Measurements from ENCODE around the gene SSC5D.
A peak's percentile ranks its signal among the peaks of the same experiment; 100 is the strongest.

Gene SSC5D

DNA sequence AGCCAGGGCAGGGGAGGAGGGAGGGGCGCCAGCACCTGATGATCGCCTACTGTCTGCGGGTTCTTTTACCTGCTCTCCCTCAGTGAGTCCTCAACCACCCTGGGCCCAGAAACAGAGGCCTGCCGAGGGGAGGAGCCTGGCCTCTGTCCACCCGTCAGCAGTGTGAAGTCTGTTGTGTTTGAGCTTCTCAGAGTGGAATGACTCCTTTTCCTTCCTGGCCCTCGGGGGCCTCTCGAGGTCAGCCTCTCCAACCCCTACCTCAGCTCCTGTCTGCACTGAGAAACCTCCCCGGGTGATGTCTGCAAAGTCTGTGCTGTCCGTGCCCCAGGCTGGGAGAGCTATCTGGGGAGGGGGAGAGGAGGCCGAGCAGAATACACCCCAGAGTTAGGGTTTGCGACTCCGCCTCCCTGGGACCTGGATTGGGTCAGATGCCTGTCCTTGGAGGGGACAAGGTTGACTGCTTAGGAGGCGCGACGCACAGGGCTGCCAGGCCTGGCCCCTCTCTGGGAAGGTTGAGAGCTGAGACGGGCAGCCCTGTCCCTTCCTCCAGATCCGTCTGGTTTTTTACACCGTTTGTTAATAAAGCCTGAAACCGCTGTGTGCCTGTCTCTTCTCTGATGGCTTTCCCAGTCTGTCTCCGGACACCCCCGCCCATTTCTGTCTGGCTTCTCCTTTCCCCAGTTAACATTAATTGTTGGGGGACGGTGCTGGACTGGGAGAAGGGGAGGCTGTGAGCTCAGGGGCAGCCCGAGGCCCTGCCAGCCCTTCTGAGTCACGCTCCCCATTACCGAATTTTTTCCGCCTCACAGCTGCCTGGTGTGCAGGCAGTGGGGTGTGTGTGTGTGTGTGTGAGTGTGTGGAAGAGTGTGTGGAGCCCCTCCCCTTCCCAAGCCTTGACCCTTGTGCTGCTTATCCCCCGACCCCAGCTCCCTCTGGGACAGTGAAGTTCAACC is 989 bp upstream of the SSC5D start:
- peak overlapping the region; percentile 99 for H3K27ac ChIP-seq
- POLR2A ChIA-PET (ENCODE audit: low non-redundant PET): interaction anchor here (1.3 kb wide), 1 partner anchor 10 kb away, joined by 4 read pairs; no protein-coding TSS in a partner anchor
- peak; percentile 89 for DNase-seq (ENCODE audit: low spot score)

DNA sequence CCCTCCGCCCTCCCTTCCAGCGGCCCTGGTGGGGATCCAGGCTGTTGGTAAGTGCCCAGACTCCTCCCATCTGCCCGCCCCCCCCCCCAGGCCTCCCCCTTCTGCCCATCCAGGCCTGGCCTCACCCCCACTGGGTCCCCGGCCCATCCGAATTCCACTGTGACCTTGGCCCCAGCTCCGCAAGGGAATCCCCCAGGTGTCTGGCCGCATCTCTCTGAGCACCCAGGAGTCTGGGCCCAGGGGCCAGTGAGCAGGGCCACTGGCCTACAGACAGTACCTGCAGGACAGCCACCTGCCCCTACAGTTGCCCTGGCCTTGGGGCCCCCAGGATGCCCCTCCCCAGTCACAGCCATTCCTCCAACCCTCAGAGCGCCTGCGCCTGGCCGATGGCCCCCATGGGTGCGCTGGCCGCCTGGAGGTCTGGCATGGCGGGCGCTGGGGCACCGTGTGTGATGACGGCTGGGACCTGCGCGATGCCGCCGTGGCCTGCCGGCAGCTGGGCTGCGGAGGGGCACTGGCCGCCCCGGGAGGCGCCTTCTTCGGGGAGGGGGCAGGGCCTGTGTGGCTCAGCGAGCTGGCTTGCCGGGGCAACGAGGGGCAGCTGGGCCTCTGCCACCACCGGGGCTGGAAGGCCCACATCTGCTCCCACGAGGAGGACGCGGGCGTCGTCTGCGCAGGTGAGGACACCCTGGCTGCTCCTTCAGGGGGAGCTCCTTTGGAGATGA is 912 bp downstream of the SSC5D start:
- no peak for DNase-seq (ENCODE audit: low spot score)
- ChIA-PET CTCF (interaction anchor here (0.6 to 1.0 kb wide), 2 partner anchors 21 to 332 kb away, joined by 3 read pairs; partner anchors contain the start of gene TNNI3), POLR2A (ENCODE audit: low non-redundant PET) (no interaction called here)
- TF ChIP-seq, protein P1, sequence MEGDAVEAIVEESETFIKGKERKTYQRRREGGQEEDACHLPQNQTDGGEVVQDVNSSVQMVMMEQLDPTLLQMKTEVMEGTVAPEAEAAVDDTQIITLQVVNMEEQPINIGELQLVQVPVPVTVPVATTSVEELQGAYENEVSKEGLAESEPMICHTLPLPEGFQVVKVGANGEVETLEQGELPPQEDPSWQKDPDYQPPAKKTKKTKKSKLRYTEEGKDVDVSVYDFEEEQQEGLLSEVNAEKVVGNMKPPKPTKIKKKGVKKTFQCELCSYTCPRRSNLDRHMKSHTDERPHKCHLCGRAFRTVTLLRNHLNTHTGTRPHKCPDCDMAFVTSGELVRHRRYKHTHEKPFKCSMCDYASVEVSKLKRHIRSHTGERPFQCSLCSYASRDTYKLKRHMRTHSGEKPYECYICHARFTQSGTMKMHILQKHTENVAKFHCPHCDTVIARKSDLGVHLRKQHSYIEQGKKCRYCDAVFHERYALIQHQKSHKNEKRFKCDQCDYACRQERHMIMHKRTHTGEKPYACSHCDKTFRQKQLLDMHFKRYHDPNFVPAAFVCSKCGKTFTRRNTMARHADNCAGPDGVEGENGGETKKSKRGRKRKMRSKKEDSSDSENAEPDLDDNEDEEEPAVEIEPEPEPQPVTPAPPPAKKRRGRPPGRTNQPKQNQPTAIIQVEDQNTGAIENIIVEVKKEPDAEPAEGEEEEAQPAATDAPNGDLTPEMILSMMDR (conservative IDR thresholded peaks at IDR 0.05; ENCODE audit: low read depth): no peak
- H3K27ac ChIP-seq: peak overlapping the region; percentile 99

More for the DNA sequence above, 989 bp upstream of the SSC5D start:
- TF ChIP-seq, protein P1 (conservative IDR thresholded peaks at IDR 0.05; ENCODE audit: low read depth): no peak
- CTCF ChIA-PET: interaction anchor here (0.6 to 1.3 kb wide), 5 partner anchors 17 to 368 kb away, joined by 3 to 7 read pairs (median 4); no protein-coding TSS in a partner anchor

DNA sequence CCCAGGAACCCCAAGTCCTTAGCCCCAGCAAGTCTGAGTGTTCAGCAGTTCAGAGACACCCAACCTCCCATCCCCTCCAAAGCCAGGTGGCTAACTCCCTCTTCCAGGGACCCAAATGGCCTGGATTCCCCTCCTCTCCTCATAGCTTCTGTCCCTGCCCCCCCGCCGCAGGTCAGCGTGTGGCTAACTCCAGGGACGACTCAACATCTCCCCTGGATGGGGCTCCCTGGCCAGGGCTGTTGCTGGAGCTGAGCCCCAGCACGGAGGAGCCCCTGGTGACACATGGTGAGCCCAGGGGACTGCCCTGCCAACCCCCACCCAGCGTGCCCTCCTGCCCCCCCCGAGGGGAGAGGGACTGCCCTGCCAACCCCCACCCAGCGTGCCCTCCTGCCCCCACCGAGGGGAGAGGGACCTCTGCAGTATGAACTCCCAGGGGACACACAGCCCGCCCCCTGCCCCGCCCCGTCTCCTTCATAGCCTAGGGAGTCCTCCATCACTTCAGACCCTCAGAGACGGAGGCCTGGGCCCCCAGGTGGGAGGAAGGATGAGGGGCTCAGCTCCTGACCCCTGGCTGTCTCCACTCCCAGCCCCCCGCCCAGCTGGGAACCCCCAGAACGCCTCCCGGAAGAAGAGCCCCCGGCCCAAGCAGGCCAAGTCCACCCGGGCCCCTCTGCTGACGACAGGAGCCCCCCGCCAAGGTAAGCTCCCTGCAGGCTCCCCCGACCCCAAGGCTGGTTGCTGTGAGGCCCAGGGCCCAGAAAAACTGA is 1.7 kb downstream of the SSC5D start:
- CTCF ChIA-PET: no interaction called here
- DNase-seq (ENCODE audit: low spot score): no peak
- POLR2A ChIA-PET (ENCODE audit: low non-redundant PET): no interaction called here
- H3K27ac ChIP-seq: peak overlapping the region; percentile 99
- TF ChIP-seq, protein P1 (conservative IDR thresholded peaks at IDR 0.05; ENCODE audit: low read depth): no peak

DNA sequence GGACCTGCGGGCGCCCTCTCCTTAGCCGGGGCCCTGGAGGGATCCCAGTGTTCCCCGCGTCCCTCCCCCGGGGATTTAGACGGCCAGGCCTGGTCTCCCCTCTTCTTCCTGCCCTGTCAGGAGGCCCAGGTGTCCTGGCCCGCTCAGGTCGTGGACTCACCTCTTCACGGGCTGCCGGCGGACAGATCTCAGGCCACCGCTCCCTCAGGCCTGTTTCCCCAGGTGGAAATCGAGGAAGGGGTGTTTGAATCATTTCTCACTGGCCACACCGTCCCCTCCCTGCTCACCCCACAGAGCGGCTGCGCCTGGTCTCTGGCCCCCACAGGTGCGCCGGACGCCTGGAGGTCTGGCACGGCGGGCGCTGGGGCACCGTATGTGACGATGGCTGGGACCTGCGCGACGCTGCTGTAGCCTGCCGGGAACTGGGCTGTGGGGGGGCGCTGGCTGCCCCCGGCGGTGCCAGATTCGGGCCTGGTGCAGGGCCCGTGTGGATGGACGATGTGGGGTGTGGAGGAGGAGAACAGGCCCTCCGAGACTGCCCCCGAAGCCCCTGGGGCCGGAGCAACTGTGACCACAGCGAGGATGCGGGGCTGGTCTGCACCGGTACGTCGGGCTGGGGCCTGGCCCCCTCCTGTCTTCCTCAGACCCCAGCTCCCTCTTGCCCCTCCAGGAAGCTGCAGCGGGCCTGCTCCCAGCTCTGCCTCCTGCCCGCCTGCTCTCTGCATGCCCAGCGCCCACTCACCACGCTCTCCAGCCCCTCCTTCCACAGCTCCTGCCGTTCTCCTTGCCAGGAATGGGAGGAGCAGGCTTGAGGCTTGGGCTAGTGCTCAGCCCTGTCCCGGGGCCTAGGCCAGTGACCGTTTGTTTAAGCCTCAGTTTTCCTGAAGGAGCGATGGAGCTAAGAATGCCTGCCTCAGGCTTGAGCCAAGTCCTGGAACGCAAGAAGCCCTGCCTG is 2.5 kb downstream of the SSC5D start:
- POLR2A ChIA-PET (ENCODE audit: low non-redundant PET): interaction anchor here (0.6 kb wide), 1 partner anchor 134 kb away, joined by 3 read pairs; the partner anchor contains the start of gene ZNF784
- CTCF ChIA-PET: interaction anchor here (0.6 to 1.7 kb wide), 2 partner anchors 13 to 212 kb away, joined by 3 to 11 read pairs; no protein-coding TSS in a partner anchor
- TF ChIP-seq, protein P1 (conservative IDR thresholded peaks at IDR 0.05; ENCODE audit: low read depth): no peak
- peak overlapping the region; percentile 99 for H3K27ac ChIP-seq
- DNase-seq (ENCODE audit: low spot score): no peak

DNA sequence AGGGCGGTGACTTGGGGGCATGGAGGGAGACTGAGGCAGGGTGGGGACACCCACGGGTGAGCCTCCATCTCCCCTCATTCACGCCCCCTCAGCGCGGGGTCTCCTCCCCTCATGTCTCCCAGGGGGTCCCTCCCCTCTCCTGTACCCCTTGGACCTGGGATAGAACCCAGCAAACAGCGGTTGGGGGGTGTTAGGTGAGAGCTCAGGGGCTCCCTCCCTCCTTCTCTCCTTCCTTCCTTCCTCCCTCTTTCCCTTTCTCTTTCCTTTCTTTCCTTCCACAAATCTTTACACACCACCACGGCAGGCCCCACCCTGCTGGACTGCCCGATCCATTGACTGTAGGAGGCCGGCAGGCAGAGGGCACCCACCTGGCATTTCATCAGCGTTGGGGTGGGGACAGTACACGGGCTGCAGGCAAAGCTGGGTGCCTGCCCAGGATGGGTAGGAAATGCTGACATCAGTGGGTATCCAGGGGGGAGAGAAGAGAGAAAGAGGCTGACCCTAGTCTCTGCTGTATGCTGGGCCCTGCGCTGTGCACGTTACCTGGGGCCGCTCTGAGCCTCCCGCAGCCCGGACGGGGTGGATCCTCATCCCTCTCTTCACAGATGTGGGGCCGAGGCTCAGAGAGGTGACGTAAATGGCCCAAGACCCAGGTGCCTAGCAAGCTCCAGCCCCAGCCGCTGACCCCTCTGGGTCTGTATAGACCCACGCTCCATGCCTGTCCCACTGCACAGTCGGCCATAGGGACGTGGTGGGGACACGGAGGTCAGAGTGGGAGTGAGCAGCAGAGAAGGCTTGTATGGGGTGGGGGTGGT is 3.5 kb downstream of the SSC5D start:
- no peak for DNase-seq (ENCODE audit: low spot score)
- H3K27ac ChIP-seq: peak overlapping the region; percentile 99
- POLR2A ChIA-PET (ENCODE audit: low non-redundant PET): interaction anchor here (0.6 kb wide), 1 partner anchor 133 kb away, joined by 3 read pairs; the partner anchor contains the start of gene ZNF784
- TF ChIP-seq, protein P1 (conservative IDR thresholded peaks at IDR 0.05; ENCODE audit: low read depth): no peak
- CTCF ChIA-PET: interaction anchor here (0.6 to 1.7 kb wide), 3 partner anchors 12 to 211 kb away, joined by 3 to 11 read pairs (median 3); no protein-coding TSS in a partner anchor

Measured in RWPE1 (cell line).